ENCODE data around the gene CPNE7.
"Not testable (repeated sequence)": the region's sequence is repeated elsewhere in the genome, so short reads cannot be mapped to it uniquely, and the experiment has no call there.

The CPNE7 gene

GRCh38 chr16:89624777-89625761 lies 49.5 kb downstream of the CPNE7 start:
- no peak for DNase-seq (ENCODE audit: low read depth)

- no peak for DNase-seq (ENCODE audit: low read depth)
These were observed 54.5 kb downstream of the CPNE7 start for GRCh38 chr16:89629827-89630610.

GRCh38 chr16:89633064-89633631 lies 57.6 kb downstream of the CPNE7 start:
- DNase-seq (ENCODE audit: low read depth) = no peak

GRCh38 chr16:89634463-89635385 lies 59.2 kb downstream of the CPNE7 start:
- not testable (repeated sequence) for DNase-seq (ENCODE audit: low read depth)

- DNase-seq (ENCODE audit: low read depth) = no peak
These were observed 61.1 kb downstream of the CPNE7 start for GRCh38 chr16:89636663-89637062.

GRCh38 chr16:89637379-89637778 lies 61.8 kb downstream of the CPNE7 start:
- no peak for DNase-seq (ENCODE audit: low read depth)

- DNase-seq (ENCODE audit: low read depth) = no peak
These were observed 62.9 kb downstream of the CPNE7 start for GRCh38 chr16:89638455-89638854.

- no peak for DNase-seq (ENCODE audit: low read depth)
These were observed 63.8 kb downstream of the CPNE7 start for GRCh38 chr16:89639385-89639784.

GRCh38 chr16:89641458-89642119 lies 66.0 kb downstream of the CPNE7 start:
- DNase-seq (ENCODE audit: low read depth) = no peak

GRCh38 chr16:89642574-89642973 lies 67.0 kb downstream of the CPNE7 start:
- no peak for DNase-seq (ENCODE audit: low read depth)

- no peak for DNase-seq (ENCODE audit: low read depth)
These were observed 68.3 kb downstream of the CPNE7 start for GRCh38 chr16:89643769-89644300.

GRCh38 chr16:89645122-89645521 lies 69.6 kb downstream of the CPNE7 start:
- no peak for DNase-seq (ENCODE audit: low read depth)

- DNase-seq (ENCODE audit: low read depth) = no peak
These were observed 70.7 kb downstream of the CPNE7 start for GRCh38 chr16:89646270-89646669.
